GM23338 (cell line): ENCODE data around the gene REG1A. TPM values are rescaled to one million over a fixed set of nuclear protein-coding genes. Genes with fewer than 3 reads are reported as not detected.

Experiments
- ATAC-seq: fragments of 200-7000 bp; cut with Tn5 transposase; 3 replicates; pipeline ENCODE4 v1.9.1; 2020
- DNase-seq: peaks from one replicate; pipeline ENCODE4 v3.0.0-alpha.2; 2015; ENCODE audit warnings: low spot score
- H2AFZ ChIP-seq: fragments of 200-600 bp; sonication (generic); 2 replicates; pipeline ENCODE4 v1.8.0; 2016; ENCODE audit warnings: antibody characterized with exemption, mild to moderate bottlenecking, moderate library complexity
- H3F3A ChIP-seq: fragments of 200-600 bp; sonication (generic); replicated peaks from 2 replicates; pipeline ENCODE4 v1.8.0; 2017; ENCODE audit warnings: antibody characterized with exemption, mixed run types, low read depth
- H3K27ac ChIP-seq: fragments of 200-600 bp; sonication (generic); 2 replicates; pipeline ENCODE4 v1.6.1; 2016; ENCODE audit warnings: low read depth
- H3K27me3 ChIP-seq: fragments of 200-600 bp; sonication (generic); 2 replicates; pipeline ENCODE4 v1.8.0; 2016; ENCODE audit warnings: mild to moderate bottlenecking, mixed run types, moderate library complexity; ENCODE audit not compliant: insufficient read depth
- H3K36me3 ChIP-seq: fragments of 200-600 bp; sonication (generic); 2 replicates; pipeline ENCODE4 v1.8.0; 2016; ENCODE audit warnings: mild to moderate bottlenecking; ENCODE audit not compliant: insufficient read depth
- H3K4me1 ChIP-seq: fragments of 200-600 bp; sonication (generic); 2 replicates; pipeline ENCODE4 v1.8.0; 2016; ENCODE audit warnings: mild to moderate bottlenecking, moderate library complexity; ENCODE audit not compliant: insufficient read depth
- H3K4me2 ChIP-seq: fragments of 200-600 bp; sonication (generic); 2 replicates; pipeline ENCODE4 v1.7.1; 2017; ENCODE audit warnings: mixed run types
- H3K4me3 ChIP-seq: fragments of 200-600 bp; sonication (generic); 2 replicates; pipeline ENCODE4 v1.6.1; 2016; ENCODE audit warnings: mixed run types
- H3K79me2 ChIP-seq: fragments of 200-600 bp; sonication (generic); replicated peaks from 2 replicates; pipeline ENCODE4 v1.8.0; 2017; ENCODE audit warnings: mild to moderate bottlenecking; ENCODE audit not compliant: insufficient read depth
- H3K9me2 ChIP-seq: fragments of 200-600 bp; sonication (generic); 2 replicates; pipeline ENCODE4 v1.8.0; 2017; ENCODE audit not compliant: insufficient read depth
- H4K20me1 ChIP-seq: fragments of 200-600 bp; sonication (generic); replicated peaks from 2 replicates; pipeline ENCODE4 v1.8.0; 2017; ENCODE audit warnings: mild to moderate bottlenecking; ENCODE audit not compliant: insufficient read depth
- H3K27ac Mint-ChIP-seq: 2 replicates; pipeline ENCODE4 v1.8.0; 2020; ENCODE audit warnings: inconsistent platforms, mild to moderate bottlenecking, moderate library complexity, mixed read lengths
- H3K27me3 Mint-ChIP-seq: 3 replicates; pipeline ENCODE4 v1.8.0; 2022; ENCODE audit warnings: low read depth, mild to moderate bottlenecking, moderate library complexity, mixed read lengths, inconsistent platforms; ENCODE audit not compliant: insufficient read depth, poor library complexity
- H3K36me3 Mint-ChIP-seq: 3 replicates; pipeline ENCODE4 v1.8.0; 2021; ENCODE audit warnings: low read depth, mild to moderate bottlenecking, inconsistent platforms, moderate library complexity, mixed read lengths
- H3K4me1 Mint-ChIP-seq: 3 replicates; pipeline ENCODE4 v1.8.0; 2020; ENCODE audit warnings: mild to moderate bottlenecking, inconsistent platforms, mixed read lengths
- H3K4me3 Mint-ChIP-seq: 3 replicates; pipeline ENCODE4 v1.8.0; 2021; ENCODE audit warnings: moderate library complexity, mild to moderate bottlenecking, inconsistent platforms, mixed read lengths
- H3K9me3 Mint-ChIP-seq: 3 replicates; pipeline ENCODE4 v1.8.0; 2020; ENCODE audit warnings: moderate library complexity, mild to moderate bottlenecking, inconsistent platforms, mixed read lengths
- EZH2phosphoT487 ChIP-seq: fragments of 200-600 bp; sonication (generic); IDR thresholded peaks from one replicate; pipeline ENCODE4 v1.8.1; 2018; ENCODE audit warnings: antibody characterized with exemption; ENCODE audit not compliant: unreplicated experiment
- JUNB ChIP-seq: IDR thresholded peaks from one replicate; pipeline ENCODE4 v1.6.1; 2016; ENCODE audit warnings: antibody characterized with exemption; ENCODE audit not compliant: unreplicated experiment
- STAT1 ChIP-seq: IDR thresholded peaks from one replicate; pipeline ENCODE4 v1.6.1; 2016; ENCODE audit warnings: antibody characterized with exemption; ENCODE audit not compliant: unreplicated experiment
- ZNF114 ChIP-seq: fragments of 250-450 bp; sonication (Bioruptor Pico); IDR thresholded peaks from 2 replicates; pipeline ENCODE4 v1.5.0; 2020; ENCODE audit warnings: mild to moderate bottlenecking, moderate library complexity
- ZNF331 ChIP-seq: fragments of 250-450 bp; sonication (Bioruptor Pico); IDR thresholded peaks from 2 replicates; pipeline ENCODE4 v1.5.0; 2020; ENCODE audit warnings: low read depth, mild to moderate bottlenecking, moderate library complexity
- polyA plus RNA-seq: library from polyadenylated mRNA; unstranded; fragments of >200 nt; fragmentation: Nextera tagmentation; extraction: Ambion mirVana; gene quantifications from 2 replicates; pipeline ENCODE4 v1.2.1, GENCODE V29; 2016
- total RNA-seq: library from RNA; depleted of rRNA; stranded (reverse); fragments of >200 nt; shearing (Covaris generic); gene quantifications from 2 replicates; pipeline ENCODE4 v1.2.3, GENCODE V29; 2014
- TF ChIP-seq, protein P1 (sequence below): IDR thresholded peaks from one replicate; pipeline ENCODE4 v1.6.1; 2018; ENCODE audit warnings: antibody characterized with exemption; ENCODE audit not compliant: unreplicated experiment
- TF ChIP-seq, protein P2 (sequence below): fragments of 250-450 bp; sonication (Bioruptor Pico); IDR thresholded peaks from 2 replicates; pipeline ENCODE4 v1.5.0; 2020; ENCODE audit warnings: mild to moderate bottlenecking, moderate library complexity
- TF ChIP-seq, protein P3 (sequence below), 2 experiments: fragments of 200-600 bp in 1 of 2; sonication (generic) in 1 of 2; conservative IDR thresholded peaks; 2 replicates each; pipeline versions ENCODE4 v1.5.1 to v1.6.1; 2016 to 2017; ENCODE audit warnings: antibody characterized with exemption in 2 of 2, low read depth in 2 of 2, mild to moderate bottlenecking in 2 of 2, moderate library complexity in 1 of 2

The REG1A gene
- total and polyA plus RNA-seq, 2 experiments from 2014 or later, result not detected

DNA sequence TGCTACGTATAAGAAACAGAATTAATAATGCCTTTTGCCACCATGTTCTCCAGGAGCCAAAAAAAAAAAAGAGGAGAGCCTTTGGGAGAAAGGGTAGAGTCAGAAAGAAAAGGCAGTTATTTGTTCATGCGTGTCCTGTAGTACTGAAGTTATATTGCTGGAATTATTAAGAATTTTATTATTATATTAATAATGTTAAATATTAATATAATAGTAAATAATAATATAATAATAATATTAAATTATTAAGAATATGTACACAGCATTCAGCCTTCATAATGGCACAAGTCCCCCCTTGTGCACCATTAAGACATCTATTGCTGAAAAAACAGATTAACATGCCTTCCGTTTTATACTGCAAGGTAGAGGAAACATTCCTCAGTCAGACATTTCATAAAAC, 8.1 kb downstream of the REG1A start:
- H3K4me1 ChIP-seq, result no peaks in the 10 kb centered on the region
- H3K27me3 ChIP-seq, result no peaks in the 10 kb centered on the region
- H3F3A ChIP-seq, result no peaks in the 10 kb centered on the region
- Mint-ChIP-seq H3K4me1 (peaks cover 3% of the 10 kb centered on the region; the same call in 1 of the 3 replicates), H3K9me3 (no peaks in the 10 kb centered on the region), H3K4me3 (no peak overlapping the region), H3K27ac (no peak overlapping the region), H3K27me3 (peaks cover 2% of the 10 kb centered on the region), H3K36me3 (no peaks in the 10 kb centered on the region)
- H4K20me1 ChIP-seq, result no peaks in the 10 kb centered on the region
- no peaks in the 10 kb centered on the region for H3K36me3 ChIP-seq
- H3K4me2 ChIP-seq, result no peak overlapping the region
- ATAC-seq, result no peak
- H3K79me2 ChIP-seq, result no peaks in the 10 kb centered on the region
- H3K27ac ChIP-seq, result no peak overlapping the region
- no peak overlapping the region for H3K4me3 ChIP-seq
- H2AFZ ChIP-seq, result no peak overlapping the region
- H3K9me2 ChIP-seq, result 0 out of 2 replicates have a peak, but pooled peaks cover 2% of the 10 kb centered on the region
- no peak for TF ChIP-seq STAT1
- TF ChIP-seq JUNB, result no peak
- TF ChIP-seq, protein P1, sequence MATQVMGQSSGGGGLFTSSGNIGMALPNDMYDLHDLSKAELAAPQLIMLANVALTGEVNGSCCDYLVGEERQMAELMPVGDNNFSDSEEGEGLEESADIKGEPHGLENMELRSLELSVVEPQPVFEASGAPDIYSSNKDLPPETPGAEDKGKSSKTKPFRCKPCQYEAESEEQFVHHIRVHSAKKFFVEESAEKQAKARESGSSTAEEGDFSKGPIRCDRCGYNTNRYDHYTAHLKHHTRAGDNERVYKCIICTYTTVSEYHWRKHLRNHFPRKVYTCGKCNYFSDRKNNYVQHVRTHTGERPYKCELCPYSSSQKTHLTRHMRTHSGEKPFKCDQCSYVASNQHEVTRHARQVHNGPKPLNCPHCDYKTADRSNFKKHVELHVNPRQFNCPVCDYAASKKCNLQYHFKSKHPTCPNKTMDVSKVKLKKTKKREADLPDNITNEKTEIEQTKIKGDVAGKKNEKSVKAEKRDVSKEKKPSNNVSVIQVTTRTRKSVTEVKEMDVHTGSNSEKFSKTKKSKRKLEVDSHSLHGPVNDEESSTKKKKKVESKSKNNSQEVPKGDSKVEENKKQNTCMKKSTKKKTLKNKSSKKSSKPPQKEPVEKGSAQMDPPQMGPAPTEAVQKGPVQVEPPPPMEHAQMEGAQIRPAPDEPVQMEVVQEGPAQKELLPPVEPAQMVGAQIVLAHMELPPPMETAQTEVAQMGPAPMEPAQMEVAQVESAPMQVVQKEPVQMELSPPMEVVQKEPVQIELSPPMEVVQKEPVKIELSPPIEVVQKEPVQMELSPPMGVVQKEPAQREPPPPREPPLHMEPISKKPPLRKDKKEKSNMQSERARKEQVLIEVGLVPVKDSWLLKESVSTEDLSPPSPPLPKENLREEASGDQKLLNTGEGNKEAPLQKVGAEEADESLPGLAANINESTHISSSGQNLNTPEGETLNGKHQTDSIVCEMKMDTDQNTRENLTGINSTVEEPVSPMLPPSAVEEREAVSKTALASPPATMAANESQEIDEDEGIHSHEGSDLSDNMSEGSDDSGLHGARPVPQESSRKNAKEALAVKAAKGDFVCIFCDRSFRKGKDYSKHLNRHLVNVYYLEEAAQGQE, result no peak
- TF ChIP-seq, protein P2, sequence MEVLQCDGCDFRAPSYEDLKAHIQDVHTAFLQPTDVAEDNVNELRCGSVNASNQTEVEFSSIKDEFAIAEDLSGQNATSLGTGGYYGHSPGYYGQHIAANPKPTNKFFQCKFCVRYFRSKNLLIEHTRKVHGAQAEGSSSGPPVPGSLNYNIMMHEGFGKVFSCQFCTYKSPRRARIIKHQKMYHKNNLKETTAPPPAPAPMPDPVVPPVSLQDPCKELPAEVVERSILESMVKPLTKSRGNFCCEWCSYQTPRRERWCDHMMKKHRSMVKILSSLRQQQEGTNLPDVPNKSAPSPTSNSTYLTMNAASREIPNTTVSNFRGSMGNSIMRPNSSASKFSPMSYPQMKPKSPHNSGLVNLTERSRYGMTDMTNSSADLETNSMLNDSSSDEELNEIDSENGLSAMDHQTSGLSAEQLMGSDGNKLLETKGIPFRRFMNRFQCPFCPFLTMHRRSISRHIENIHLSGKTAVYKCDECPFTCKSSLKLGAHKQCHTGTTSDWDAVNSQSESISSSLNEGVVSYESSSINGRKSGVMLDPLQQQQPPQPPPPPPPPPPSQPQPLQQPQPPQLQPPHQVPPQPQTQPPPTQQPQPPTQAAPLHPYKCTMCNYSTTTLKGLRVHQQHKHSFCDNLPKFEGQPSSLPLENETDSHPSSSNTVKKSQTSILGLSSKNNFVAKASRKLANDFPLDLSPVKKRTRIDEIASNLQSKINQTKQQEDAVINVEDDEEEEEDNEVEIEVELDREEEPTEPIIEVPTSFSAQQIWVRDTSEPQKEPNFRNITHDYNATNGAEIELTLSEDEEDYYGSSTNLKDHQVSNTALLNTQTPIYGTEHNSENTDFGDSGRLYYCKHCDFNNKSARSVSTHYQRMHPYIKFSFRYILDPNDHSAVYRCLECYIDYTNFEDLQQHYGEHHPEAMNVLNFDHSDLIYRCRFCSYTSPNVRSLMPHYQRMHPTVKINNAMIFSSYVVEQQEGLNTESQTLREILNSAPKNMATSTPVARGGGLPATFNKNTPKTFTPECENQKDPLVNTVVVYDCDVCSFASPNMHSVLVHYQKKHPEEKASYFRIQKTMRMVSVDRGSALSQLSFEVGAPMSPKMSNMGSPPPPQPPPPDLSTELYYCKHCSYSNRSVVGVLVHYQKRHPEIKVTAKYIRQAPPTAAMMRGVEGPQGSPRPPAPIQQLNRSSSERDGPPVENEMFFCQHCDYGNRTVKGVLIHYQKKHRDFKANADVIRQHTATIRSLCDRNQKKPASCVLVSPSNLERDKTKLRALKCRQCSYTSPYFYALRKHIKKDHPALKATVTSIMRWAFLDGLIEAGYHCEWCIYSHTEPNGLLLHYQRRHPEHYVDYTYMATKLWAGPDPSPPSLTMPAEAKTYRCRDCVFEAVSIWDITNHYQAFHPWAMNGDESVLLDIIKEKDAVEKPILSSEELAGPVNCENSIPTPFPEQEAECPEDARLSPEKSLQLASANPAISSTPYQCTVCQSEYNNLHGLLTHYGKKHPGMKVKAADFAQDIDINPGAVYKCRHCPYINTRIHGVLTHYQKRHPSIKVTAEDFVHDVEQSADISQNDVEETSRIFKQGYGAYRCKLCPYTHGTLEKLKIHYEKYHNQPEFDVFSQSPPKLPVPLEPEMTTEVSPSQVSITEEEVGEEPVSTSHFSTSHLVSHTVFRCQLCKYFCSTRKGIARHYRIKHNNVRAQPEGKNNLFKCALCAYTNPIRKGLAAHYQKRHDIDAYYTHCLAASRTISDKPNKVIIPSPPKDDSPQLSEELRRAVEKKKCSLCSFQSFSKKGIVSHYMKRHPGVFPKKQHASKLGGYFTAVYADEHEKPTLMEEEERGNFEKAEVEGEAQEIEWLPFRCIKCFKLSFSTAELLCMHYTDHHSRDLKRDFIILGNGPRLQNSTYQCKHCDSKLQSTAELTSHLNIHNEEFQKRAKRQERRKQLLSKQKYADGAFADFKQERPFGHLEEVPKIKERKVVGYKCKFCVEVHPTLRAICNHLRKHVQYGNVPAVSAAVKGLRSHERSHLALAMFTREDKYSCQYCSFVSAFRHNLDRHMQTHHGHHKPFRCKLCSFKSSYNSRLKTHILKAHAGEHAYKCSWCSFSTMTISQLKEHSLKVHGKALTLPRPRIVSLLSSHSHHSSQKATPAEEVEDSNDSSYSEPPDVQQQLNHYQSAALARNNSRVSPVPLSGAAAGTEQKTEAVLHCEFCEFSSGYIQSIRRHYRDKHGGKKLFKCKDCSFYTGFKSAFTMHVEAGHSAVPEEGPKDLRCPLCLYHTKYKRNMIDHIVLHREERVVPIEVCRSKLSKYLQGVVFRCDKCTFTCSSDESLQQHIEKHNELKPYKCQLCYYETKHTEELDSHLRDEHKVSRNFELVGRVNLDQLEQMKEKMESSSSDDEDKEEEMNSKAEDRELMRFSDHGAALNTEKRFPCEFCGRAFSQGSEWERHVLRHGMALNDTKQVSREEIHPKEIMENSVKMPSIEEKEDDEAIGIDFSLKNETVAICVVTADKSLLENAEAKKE (CRISPR knock-in tag), result no peak
- TF ChIP-seq, protein P3, sequence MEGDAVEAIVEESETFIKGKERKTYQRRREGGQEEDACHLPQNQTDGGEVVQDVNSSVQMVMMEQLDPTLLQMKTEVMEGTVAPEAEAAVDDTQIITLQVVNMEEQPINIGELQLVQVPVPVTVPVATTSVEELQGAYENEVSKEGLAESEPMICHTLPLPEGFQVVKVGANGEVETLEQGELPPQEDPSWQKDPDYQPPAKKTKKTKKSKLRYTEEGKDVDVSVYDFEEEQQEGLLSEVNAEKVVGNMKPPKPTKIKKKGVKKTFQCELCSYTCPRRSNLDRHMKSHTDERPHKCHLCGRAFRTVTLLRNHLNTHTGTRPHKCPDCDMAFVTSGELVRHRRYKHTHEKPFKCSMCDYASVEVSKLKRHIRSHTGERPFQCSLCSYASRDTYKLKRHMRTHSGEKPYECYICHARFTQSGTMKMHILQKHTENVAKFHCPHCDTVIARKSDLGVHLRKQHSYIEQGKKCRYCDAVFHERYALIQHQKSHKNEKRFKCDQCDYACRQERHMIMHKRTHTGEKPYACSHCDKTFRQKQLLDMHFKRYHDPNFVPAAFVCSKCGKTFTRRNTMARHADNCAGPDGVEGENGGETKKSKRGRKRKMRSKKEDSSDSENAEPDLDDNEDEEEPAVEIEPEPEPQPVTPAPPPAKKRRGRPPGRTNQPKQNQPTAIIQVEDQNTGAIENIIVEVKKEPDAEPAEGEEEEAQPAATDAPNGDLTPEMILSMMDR (conservative IDR thresholded peaks at IDR 0.05; ENCODE audit: low read depth in 2 of 2), result no peak
- TF ChIP-seq EZH2phosphoT487, result no peak
- no peak for TF ChIP-seq ZNF114
- TF ChIP-seq ZNF331 (CRISPR knock-in tag), result no peak
- DNase-seq, result no peak
